OCI-M1 (cell line): ENCODE results near the gene GADL1.

Experiments
- DNase-seq: peaks from one replicate; lab custom pipeline; 2025; lab: John Stamatoyannopoulos, UW

The GADL1 gene

DNA sequence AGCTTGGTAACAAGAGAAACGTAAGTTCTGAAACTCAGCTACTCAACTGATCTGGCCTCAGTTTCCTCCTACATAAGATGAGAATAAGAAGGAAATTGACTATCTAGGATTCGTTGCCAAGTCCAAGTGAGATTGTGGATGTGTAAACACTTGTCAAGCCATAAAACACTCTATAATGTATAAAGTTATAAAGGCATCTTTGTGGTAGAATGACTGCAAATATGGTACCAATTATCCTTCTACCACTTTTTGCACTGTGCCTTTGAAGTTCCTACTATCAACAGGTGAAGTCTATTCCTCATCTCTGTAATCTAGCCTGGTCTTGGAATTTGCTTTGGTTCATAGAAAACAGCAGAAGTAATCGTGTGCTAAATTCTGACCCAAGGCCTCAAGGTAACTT is 138.2 kb downstream of the GADL1 start:
- no peak for DNase-seq

DNA sequence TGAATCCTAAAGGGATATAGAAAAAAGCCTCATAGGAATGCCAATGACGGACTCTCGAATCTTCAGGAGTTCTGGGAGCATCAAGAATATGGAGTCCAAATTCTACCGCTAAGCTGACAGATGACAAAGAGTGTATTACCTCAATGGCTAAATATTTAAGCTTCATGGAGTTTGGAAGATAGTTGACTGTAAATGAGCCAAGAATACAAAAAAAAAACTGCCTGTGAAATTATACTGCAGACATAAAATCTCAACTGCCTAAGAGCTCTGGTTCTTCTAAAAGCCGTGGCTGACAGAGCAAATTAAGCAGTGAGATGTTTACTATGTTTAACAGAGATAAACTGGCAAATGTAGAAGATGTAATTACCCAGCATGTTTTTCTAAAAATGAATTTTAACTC is 140.0 kb downstream of the GADL1 start:
- no peak for DNase-seq

GRCh38 chr3:30753766-30754165 is 140.7 kb downstream of the GADL1 start:
- DNase-seq = no peak

DNA sequence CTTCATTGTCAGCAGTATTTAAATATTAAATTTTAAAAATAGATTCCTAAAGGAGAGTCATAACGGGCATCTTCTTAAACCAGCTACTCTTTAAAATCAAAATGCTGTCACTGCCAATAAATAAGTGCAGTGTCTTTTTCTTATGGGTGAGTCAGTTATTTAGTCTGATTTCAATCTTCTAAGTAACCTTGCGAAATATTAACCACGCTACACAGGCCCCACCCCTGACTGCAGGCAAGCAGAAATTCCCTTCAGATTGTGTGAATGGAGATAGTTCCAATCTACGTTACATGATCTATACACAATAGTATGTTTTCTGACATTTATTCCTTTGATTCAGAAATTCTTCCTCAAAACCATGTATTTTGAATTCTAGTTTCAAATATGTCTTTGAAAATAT is 141.5 kb downstream of the GADL1 start:
- peak; percentile 80 for DNase-seq

DNA sequence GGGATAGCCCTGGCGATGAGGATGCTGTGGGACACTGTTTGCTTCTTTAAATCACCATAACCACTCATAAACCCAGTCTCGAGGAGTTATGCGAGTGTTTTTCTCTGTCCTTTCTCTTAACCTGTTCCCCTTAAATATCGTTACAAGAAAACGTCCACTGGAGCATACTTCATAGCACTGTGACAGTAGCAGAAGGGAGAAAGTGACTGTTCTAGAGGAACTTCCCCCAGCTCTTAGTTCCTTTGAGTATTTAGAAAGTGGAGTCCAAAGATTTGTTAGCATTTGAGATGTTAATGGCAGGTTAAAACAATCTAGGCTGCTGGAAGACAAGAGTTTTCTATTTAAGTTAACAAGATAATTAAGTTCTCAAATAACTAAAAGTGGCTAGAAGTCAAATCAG is 142.0 kb downstream of the GADL1 start:
- DNase-seq = peak; percentile 47

GRCh38 chr3:30751610-30752299 is 142.7 kb downstream of the GADL1 start:
- peak; percentile 85 for DNase-seq

- DNase-seq = no peak
Measured at GRCh38 chr3:30750967-30751366, 143.5 kb downstream of the GADL1 start.

DNA sequence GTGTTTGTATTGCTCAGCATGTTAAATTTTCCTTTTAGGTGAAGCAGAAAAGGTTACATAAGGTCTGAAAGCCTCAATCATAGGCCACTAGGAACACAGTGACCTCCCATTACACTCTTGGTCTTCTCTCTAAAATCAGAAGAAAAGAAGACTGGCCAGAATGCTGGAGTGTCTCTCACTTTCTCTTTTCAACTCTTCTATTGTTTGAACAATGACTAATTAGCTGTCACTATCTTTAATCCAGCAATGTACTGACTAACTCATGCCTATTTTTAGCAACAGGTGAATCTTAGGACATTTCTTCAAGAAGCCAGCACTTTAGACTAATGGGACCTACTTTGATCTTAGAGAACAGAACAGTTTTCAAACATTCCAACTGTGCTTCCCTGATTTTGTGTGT is 145.2 kb downstream of the GADL1 start:
- DNase-seq = peak; percentile 45

GRCh38 chr3:30747771-30748281 is 146.6 kb downstream of the GADL1 start:
- peak; percentile 91 for DNase-seq

DNA sequence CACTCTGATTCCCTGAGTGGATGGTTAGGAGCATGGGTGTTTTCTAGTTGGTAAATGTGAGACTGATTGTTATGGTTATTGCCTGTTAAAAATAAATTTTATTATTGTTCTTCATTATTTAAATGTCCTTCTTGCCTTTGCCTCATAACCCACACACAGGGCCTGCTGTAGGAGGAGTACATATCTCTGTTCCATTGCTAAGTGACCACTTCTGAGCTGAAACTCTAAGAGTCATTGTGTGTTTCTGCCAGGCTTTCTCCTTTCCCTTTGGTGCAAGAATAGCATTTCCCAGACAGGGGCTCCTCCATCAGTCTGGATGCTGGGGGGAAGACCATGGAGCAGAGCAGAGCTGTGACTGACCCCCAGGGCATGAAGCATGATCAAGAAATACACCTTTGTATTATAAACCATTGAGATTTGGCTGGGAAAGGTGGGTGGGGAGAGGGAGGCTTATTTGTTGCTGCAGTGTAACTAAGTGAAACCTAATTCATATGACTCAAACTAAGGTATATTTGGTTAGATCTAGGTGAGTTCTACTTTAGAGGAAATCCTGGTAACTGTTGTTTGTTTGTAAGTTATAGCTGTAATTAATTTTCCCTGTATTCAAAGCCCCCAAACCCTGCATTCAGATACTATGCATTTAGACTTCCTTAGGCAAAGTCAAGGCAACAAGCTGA is 150.7 kb downstream of the GADL1 start:
- DNase-seq = no peak

- peak; percentile 26 for DNase-seq
Measured at GRCh38 chr3:30742796-30743619, 151.5 kb downstream of the GADL1 start.

GRCh38 chr3:30741889-30742288 is 152.6 kb downstream of the GADL1 start:
- DNase-seq = no peak

- DNase-seq = no peak
Measured at GRCh38 chr3:30738605-30739004, 155.9 kb downstream of the GADL1 start.

GRCh38 chr3:30737743-30738499 is 156.5 kb downstream of the GADL1 start:
- no peak for DNase-seq

- peak; percentile 41 for DNase-seq
Measured at GRCh38 chr3:30733696-30734095, 160.8 kb downstream of the GADL1 start.

- no peak for DNase-seq
Measured at GRCh38 chr3:30733209-30733608, 161.3 kb downstream of the GADL1 start.

DNA sequence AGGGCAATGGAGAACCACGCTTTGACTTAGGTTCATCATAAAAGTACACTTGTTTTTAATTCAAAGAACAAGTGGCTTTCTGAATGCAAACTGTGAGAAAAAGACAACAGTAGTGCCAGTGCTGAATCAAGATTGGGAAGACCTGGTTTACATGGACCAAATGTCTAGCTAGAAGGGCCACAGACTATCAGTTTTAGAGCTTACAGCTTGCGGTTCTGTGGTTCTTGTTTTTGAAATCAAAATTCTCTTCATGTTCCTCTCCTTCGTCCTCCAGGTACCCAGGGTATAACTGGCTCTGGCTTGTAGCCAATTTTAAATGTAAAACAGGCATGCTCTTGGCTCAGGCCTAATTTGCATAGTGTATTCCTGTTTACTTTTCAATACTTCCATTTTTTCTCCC is 163.5 kb downstream of the GADL1 start:
- DNase-seq = peak; percentile 25

DNA sequence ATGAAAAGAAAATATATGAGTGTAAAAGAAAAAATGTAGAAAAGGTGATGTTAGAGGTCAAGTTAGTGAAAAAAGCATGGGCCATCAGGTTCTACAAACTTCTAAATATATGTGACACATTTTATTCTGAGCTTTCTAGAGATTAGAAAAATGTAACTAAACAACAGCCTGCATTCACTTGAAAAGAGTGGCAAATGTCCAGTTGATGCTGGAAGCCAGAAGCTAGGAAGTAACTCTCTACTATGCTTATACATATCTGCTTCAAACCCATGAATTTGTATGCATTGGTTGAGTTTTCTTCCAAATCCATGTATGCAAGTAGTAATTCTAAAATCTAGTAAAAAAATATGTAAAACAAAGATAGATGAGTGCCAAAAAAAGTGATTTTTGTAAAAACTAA is 164.5 kb downstream of the GADL1 start:
- no peak for DNase-seq

DNA sequence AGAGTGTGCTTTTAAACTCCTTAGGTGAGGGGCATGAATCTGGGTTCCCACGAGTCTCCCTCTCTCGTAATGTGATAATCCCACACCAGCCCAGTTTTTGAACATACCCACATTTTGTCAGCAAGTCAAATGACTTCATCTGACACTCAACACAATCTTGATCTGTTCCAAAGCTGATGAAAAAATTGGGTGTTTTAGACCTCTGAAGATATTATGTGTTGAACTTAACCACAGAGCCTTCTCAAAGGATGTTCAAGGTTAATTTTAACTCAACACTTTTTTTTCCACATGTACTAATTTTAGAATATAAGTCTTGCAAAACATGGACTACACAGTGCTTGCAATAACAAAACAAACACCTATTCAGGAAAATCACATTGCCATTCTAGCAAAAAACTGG is 164.9 kb downstream of the GADL1 start:
- no peak for DNase-seq

DNA sequence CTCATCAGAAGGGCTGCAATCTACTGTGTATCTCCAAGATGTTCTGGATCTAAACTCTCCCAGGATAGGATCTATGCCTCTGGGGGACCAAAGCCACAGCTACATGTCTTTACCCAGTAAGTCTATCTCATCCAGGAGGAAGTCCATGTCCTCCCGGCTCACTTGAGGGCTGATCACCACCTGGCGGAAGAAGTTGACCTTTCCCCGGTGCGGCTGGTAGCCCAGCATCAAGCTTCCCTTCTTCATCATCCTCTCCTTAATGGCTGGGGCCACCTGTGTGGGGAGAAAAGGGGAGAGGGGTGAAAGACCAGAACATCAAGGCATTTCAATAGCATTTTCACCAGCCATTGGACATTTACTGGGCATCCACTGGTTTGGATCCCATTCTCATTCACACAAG is 166.3 kb downstream of the GADL1 start:
- DNase-seq = no peak

DNA sequence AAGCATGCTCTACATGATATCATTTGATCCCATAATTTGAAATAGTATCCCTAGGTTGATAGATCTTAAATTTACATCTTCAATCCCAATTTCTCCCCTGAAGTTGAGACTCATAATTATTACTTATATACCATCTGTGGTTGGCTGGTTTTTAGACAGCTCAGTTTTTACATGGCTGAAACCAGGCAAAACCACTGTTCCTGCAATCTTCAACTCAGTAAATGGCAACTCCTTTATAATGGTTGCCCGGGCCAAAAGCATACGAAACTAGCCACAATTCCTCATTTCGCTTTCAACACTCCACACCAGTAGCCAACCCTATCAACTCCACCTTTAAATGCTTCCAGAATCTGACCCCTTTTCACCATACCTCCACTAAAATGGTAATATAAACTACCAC is 169.6 kb downstream of the GADL1 start:
- no peak for DNase-seq

DNA sequence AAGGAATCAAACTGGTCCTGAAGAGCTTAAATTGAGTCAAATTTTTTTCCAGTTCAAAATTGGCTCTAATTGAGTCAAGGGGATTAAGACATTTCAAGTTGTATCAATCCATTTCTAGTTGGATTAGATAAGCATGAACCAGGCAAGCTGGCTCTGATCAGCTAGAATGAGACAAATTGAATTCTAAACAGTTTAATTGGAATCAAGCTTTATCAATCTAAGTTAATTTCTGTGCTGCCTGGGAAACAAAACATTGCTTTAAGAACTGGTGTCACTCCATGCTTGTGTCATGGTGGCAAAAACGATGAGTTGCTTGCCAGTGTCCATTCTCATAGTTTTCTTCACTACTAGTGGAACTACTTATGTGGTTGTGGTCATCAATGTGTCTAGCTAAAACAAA is 171.2 kb downstream of the GADL1 start:
- no peak for DNase-seq
